Measurements from ENCODE around the gene UNC5A.
A peak's percentile ranks its signal among the peaks of the same experiment; 100 is the strongest.

UNC5A gene

GRCh38 chr5:176802116-176802784 lies 8.1 kb upstream of the UNC5A start:
- DNase-seq = no peak

DNA sequence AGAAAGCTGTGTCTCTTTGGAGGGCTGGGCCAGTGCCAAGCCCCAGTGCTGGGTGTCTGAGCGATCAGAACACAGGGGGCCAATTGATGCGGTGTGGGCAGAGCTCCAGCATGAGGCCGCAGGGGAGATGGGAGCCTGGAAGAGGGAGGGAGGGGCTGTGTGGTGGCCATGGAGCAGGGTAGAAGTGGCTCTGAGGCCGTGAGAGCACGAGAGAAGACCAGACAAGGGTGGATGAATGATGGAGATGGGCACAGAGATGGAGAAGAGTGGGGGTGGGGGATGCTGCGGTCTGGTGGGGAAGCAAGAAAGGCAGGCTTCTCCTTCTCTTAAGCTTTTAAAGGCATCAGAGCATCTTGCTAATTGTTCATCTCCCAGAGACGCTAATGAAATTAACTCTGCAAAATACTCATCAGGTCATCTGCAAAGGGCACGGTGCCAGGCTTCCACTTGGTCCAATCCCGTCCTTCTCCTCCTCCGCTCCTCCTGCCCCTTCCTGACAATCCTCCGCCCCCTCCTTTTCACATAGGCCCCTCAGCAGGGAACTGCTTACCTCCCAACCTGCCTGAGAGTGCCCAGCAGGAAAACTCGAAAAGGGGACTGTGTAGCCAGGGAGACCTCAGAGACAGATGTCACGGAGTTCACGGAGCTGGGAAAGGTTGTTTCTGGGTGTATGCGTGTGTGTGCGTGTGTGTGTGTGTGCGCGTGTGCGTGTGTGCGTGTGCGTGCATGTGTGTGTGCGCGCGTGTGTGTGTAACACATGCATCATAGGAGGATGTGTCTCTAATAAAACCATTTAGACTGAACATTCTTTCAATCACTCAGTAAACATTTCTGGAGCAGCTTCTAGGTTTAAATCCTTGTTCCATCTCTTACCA lies 7.1 kb upstream of the UNC5A start:
- DNase-seq = peak in 1 of 5 experiments; percentile 21

GRCh38 chr5:176803943-176804498 lies 6.3 kb upstream of the UNC5A start:
- no peak for DNase-seq

DNA sequence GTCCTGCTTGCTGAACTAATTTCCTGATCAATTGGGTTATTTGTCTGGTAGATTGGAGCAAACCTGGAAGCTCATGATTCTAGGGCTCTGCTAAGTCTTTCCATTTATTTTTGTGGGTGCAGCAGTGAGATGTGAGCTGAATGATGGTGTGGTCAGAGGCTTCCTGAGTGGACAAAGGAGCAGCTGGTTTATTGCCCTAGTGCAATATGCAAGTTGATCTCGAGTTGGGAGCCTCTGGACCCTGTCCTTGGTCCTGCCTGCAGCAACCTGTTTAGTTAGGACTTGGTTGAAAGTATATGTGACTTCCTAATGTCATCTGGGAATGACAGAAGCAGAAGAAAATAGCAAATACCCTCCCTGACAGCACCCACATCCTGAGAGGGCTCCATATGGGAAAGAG lies 4.2 kb upstream of the UNC5A start:
- no peak for DNase-seq

- DNase-seq = no peak
Observed at GRCh38 chr5:176809544-176810080, 747 bp upstream of the UNC5A start.

DNA sequence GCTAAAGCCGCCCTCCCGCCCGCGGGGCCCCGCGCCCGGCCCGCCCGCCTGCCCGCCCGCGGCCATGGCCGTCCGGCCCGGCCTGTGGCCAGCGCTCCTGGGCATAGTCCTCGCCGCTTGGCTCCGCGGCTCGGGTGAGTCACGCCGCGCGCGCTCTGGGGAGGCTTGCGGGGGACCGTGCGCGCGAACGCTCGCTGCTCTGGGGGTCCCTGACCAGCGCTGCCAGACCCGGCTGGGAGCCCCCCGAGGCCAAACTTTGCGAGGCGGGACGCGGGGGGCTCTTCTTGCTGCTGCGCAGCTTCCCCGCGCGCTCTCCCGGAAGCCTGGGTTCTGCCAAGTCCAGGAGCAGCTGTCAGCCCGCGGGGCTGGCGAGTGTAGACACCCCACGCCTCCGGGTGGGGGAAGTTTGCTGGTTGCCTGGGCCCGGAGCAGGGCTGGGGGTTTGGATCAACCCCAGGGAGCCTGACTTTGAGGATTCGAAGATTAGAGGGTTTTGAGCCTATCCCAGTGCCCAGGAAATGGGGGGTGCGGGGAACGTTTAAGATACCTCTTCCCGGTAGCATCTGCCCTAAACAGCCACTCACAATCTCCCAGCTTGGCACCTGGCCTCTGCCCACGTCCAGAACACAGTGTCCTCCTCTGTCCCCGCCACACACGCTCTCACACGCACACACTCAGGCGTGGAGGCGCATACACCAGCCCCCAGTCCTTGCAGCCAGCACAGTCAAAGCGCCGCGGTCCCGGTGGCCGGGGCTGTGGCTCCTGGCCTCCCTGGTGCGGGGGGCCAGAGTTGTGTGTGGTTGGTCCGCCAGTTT lies 535 bp downstream of the UNC5A start:
- DNase-seq = no peak

DNA sequence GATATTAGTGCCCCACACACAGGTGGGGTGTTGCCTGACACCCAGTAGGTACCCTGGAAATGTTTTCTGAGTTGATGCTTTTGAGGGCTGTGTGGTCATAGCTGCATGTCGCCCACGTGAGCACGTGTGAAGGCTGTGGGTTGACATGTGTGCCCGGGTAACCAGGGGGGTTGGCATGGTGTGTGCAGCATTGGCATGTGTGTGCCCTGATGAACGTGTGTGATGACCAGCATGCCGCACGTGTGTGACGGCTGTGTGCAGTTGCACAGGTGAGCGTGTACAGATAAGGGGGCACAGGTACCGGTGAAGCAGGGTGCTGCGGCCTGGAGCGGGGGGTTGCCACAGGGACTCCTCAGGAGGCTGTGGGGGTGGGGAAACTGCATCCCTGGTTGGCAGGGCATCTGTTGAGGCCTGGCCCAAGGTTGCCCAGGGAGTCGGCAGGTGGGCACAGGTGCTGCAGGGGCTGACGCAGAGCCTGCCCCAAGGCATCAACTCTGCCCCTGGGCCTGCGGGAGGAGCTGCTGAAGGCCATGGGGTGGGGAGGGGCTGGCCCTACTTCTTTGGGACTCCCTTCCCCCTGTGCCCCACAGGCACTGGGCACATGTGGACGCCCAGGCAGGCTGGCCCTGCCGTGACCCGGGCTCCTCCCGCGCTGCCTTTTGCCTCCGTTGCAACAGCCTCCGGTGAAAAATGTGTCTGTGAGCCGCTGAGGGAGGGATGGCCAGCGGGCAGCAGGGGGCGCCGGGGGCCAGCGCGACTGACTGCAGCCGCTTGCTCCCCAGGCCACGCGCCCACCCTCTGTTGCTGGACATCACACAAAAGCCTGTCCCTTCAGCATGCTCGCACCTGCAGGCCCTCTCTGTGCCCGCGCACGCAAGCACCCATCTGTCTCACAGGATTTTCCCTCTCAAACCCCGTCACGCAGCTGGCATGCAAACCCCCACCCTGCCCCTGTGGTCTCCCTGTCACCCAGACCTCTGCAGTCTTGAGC lies 2.2 kb downstream of the UNC5A start:
- no peak for DNase-seq

DNA sequence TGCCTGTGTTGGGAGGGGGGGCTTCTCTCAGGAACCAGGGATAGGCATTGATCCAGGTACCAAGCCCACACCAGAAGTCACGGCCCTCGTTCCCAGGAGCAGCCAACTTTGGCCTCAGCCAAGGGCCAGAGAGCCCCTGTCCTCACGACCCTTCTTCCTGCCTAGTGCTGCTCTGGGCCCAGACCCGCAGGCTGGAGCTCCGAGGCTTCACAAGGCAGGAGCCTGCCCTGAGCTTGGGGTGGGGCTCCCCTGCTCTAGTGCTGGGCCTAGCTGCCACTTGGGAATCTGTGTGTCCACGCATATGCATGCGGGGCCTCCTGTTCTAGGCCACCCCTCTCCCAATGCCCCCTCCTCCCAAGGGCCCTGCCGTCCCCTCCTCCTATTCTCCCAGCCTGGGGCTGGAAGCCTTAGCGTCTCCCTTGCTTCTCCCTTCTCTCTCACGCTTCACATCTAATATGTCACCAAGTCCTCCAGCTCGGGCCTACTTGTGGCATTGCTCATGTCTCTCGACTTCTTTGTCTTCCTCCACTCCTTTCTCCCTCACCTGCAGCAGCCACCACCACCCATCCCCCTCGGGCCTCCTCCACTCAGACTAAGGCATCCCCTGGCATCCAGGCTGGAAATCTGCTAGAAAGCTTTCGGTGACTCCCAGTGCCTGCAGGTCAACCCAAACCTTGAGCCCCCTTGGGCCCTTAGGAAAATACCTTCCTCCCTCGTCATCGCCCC lies 3.4 kb downstream of the UNC5A start:
- no peak for DNase-seq

DNA sequence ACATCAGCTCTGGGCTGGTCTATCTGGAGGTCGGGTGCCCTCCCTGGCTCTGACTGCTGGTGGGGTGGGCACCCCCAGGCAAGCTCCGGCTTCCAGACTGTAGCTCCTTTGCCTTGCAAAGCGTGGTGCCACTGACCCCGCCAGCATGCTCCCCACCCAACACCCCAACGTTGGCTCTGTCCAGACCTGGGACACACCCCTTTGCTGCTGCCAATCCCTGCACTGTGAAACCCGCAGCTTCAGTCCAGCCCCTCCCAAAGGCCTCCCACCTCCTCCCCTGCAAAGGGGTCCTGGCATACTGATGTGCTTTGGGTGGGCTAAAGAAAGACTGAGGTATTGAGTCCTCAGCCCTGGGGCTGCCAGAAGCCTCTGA lies 3.9 kb downstream of the UNC5A start:
- no peak for DNase-seq

DNA sequence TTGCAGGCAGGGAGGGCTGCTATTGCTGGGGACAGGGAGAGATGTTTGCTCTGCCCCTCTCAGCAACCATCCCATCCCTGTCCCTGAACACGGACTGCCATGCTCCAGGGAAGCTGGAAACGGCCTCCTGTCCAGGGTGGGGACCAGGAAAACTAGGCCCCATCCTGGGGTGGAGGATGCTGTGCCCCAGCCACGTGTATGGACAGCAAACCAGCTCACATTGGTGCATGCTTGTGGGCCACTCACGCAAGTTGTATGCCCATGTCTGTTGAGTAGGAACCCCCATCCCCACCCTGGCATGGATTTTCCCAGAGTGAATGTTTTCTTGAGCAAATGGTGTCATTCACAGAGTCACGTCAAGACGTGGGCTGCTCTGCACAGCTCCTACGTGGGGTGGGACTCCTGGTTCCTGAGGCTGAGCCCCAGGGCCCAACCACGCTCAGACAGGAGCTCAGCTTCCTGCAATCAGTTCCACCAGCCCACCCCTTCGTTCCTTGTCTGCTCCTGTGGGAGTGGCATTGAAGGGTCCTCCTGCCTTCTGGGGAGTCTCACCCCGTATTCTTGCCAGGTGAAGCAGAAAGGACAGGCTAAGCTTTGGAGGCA lies 4.6 kb downstream of the UNC5A start:
- no peak for DNase-seq

DNA sequence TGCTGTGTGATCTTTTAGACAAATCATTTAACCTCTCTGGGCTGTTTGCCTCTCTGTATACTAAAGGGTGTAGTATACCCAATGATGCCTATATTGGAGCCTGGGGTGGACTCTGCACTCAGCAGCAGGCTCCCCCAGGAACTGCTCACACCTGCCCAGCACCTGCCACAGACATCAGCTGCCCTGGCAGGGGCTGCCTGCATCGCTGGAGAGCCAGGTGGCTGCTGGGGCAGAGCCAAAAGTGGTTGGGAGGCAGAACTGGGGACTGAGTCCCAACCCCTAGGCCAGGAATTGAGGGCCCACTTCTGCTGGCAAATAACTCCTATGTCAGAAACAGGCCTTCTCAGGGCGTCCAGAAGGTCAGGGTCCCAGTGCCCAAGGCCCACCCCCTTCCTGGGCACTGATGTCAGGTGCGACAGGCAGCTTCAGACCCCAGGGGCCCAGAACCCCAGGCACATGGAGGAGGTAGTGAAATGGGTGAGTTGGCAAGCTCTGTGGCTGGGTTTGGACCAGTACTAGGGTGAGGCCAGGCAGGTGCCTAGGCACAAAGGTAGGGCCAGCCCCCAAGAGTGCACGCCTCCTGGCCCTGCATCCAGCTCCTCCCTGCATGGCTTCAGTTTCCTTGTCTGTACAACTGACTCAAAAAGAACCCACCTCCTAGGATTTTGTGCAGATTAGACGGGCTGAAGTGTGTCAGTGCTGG lies 5.8 kb downstream of the UNC5A start:
- DNase-seq = no peak

GRCh38 chr5:176816791-176817347 lies 6.5 kb downstream of the UNC5A start:
- DNase-seq = no peak

- no peak for DNase-seq
Observed at GRCh38 chr5:176817369-176817840, 7.0 kb downstream of the UNC5A start.

DNA sequence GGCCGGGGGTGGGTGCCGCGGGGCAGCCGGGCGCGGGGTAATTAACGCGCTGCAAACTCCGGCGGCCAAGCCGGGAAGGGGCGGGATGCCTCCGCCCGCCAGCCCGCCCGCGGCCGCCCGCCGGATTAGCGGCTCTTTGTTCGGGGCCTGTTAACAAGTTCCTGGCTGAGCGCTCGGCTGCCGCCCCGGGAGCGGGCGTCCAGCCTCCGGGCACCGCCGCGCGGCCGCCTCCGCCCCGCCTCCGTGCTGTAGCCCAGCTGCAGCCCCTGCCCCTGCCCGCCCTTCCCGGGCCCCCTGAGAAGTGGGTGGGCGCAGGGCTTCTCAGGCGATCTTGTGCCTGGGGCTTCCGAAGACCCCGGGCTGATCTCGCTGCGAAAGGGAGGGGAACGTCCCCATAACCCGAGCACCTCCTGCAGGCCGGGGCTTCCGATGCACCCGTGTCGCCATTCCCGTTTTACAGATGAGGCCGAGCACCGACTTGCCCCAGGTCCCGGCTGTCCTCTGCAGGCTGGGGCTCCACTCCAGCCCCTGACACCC lies 7.5 kb downstream of the UNC5A start:
- no peak for DNase-seq

- peak in 3 of 5 experiments; percentile 25 to 79 (median 61) for DNase-seq
Observed at GRCh38 chr5:176818391-176819098, 8.2 kb downstream of the UNC5A start.

DNA sequence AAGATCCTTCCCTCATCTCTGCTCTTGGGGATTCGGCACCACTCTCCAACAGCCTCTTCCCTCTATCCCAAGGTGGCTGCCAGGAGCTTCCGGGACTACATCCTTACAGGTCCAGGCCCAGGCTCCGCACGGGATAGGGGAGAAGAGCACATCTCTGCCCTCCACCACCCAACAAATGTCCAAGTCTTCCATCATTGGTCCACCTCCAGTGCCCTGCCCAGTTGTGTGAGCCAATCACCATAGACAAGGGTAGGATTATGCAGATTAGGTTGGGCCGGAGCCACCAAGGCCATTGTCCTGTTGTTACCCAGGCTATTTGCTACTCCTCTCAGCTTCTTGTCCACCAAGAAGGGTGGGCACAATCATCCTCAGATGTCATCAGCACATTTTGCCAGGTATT lies 9.1 kb downstream of the UNC5A start:
- no peak for DNase-seq

- DNase-seq = no peak
Observed at GRCh38 chr5:176820937-176821336, 10.6 kb downstream of the UNC5A start.

- no peak for DNase-seq
Observed at GRCh38 chr5:176821441-176821840, 11.1 kb downstream of the UNC5A start.
